Measurements from ENCODE around the gene SLC25A36.

Gene SLC25A36, protein sequence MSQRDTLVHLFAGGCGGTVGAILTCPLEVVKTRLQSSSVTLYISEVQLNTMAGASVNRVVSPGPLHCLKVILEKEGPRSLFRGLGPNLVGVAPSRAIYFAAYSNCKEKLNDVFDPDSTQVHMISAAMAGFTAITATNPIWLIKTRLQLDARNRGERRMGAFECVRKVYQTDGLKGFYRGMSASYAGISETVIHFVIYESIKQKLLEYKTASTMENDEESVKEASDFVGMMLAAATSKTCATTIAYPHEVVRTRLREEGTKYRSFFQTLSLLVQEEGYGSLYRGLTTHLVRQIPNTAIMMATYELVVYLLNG

DNA sequence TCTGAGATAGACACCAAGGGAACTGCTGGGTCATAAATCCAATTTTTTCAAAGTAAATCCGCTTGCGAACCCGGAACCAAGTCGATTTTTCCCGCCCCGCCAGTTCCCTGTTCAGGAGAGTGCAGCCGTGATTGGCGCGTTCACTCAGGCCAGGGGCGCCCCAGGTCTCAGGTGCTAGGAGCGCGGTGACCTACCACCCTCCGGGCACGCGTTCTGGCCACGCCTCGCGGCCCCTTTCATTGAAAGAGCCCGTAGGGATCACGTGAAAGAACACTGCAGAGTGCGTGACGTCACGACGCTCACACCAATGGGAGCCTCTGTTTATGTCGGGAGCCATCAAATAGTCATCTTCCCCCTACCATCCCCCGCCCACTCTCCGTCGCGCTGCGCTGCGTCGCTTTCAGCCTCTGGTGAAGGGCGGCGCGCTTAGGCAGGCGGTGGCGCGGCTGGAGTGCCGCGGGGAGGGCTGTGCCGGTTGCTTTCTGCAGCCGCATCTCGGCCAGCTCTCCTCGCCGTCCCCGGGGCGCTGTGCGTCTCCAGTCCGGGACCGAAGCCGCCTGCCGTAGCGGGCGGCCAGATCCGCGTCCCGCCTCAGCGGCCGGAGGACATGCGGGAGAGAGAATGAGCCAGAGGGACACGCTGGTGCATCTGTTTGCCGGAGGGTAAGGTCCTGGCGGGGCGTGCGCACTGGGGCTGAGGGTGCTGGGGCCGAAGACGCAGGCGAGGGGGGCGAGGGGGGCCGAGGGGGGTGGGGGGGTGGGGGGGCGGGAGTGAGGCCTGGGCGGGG, at the start of gene SLC25A36:
SLC25A36 (plus strand) TSS at position 403 of the 787 bp plus-strand sequence; CDS start at position 622, 219 bp downstream.
- peak; percentile 91 for DNase-seq (ENCODE audit: low spot score)

DNA sequence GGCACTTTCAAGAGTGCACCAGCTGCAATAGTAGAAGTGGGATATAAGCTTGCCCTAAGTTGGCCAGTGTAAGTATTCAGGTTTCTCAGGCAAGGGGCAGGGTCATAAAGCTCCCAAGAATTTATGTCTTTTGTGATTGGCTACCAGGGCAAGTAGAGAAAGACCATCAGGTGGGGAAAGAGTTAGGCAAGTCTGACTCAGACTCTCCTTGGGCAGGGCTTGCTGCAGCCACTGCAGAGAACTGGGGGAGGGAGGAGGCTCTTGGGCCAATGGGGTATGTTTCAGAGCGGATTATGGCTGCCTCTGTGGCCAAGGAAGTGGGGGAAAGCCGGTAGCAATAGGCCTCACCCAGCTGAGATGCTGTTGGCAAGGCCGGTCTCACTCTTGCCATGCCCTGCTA, 44.6 kb upstream of the SLC25A36 start:
- DNase-seq (ENCODE audit: low spot score): no peak

DNA sequence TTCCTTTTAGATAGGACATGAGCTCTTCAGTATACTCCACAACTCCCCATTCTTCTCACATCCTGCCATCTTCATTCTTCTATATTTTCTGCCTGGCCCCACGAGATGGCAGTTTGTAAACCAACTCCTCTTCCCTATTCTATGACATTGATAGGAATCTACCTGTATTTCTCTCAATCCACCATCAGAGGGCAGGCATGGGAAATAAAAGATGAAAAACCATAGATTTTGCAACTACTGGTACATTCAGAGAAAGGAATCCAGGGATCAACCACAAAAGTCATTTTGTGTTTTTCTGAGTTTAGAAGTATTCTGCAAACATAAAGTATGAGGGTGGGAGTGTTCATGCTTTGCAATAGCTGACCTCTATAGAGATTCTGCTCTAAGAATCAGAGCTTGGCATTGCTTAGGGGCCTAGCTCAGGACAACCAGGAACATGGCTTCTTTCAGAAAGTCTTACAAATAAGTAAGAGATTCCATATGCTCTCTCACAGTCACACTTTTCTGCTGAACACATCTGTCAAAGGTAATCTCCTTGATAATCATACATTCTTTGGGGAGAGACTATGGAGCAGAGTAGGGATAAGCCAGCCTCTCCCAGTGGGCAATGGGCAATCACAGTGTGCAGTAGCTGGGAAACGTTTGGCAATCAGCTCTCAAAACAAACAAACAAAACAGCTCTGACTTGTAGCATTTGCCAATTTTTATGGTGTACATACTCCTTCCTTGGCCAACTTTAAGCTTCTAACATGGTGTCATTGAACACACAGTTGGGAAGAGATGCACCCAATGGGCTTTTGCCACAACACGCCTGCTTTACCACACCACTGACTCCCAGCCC, 43.1 kb upstream of the SLC25A36 start:
- peak; percentile 49 for DNase-seq (ENCODE audit: low spot score)

DNA sequence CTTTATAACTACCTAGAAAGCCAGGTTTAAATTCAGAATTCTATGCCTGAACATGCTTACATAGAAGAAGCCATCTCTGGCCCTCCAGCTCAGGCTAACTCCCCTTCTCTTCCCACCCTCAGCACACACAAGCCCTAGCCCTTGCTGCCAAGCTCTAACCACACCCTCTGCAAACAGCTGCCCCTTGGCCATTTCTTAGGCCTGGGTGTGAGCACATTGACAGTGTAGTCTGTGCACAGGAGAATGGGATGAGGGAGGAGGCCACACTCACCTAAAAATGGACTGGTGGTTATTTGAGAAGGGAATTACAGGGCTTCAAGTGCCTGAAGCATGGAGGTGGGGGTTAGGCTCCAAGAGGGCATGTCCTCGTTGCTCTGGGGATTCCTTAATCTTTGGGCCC, 42.3 kb upstream of the SLC25A36 start:
- no peak for DNase-seq (ENCODE audit: low spot score)

DNA sequence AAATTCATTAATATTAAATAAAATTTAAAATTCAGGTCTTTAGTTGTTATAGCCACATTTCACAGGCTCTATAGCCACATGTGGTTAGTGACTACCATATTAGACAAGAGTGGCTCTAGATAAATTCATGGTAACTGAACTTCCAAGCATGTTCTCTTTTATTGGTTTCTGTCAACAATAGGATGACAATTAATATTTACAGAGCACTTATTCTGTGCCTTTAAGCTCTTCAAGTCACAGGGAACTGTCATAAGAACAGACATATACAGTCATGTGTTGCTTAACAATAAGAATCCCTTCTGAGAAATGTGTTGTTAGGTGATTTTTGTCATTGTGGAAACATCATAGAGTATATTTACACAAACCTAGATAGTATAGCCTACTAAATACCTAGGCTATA, 38.8 kb upstream of the SLC25A36 start:
- no peak for DNase-seq (ENCODE audit: low spot score)

DNA sequence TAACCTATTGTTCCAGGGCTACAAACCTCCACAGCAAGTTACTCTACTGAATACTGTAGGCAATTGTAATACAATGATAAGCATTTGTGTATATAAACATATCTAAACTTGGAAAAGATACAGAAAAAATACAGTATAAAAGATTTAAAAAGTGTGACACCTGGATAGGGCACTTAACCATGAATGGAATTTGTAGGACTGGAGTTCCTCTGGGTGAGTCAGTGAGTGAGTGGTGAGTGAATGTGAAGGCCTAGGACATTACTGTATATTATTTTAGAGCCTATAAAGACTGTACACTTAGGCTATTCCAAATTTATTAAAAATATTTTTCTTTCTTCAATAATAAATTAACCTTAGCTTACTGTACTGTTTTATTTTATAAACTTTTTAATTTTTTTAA, 38.4 kb upstream of the SLC25A36 start:
- DNase-seq (ENCODE audit: low spot score): no peak

DNA sequence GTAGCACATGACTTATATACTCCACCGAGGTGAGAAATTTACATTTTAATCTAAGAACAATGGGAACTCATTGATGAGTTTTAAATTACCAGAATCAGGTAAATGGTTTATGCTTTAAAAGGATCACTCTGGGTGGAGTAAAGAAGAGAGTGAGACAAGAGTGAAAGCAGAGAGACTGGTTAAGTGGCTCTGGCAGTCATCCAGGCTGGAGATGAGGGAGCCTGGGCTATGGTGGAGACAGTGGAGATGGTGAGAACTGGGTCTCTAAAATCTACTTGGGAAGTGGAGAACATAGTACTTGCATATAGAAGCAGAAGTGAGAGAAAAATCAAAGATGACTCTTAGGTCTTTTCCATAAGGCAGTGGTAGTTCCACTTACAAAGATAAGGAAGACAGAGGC, 37.1 kb upstream of the SLC25A36 start:
- DNase-seq (ENCODE audit: low spot score): no peak

DNA sequence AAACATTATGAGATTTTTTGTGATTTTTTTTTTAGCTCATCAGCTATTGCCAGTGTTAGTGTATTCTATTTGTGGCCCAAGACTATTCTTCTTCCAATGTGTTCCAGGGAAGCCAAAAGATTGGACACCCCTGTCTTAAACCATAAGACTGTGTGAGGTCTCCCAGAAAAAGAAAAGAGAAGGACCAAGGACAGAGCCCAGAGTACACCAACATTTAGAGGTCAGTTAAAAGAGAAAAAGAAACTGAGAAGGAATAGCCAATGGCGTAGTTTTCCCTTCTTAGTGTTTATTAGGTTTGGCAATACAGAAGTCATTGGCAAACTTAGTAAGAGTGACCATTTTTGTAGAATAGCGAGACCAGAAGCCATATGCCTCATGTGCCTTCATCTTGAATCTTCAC, 36.1 kb upstream of the SLC25A36 start:
- DNase-seq (ENCODE audit: low spot score): no peak

DNA sequence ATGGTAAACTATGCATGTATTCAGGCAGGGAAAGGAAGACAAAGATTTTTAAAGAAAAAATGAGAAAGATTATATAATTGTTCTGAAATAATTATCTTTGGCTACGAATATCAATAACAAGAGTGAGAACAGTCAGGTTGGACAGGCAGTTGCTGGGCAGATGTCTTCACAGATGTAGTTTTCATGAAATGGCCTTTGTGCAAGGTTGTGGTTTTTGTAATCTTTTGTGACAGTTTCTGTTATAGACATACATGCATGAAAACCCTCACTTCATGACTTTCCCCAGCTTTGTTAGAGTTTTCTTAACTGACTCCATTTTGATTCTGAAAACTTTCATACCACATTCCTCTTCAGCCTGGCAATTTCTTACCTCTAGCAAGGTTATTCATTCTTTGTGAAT, 34.9 kb upstream of the SLC25A36 start:
- no peak for DNase-seq (ENCODE audit: low spot score)

DNA sequence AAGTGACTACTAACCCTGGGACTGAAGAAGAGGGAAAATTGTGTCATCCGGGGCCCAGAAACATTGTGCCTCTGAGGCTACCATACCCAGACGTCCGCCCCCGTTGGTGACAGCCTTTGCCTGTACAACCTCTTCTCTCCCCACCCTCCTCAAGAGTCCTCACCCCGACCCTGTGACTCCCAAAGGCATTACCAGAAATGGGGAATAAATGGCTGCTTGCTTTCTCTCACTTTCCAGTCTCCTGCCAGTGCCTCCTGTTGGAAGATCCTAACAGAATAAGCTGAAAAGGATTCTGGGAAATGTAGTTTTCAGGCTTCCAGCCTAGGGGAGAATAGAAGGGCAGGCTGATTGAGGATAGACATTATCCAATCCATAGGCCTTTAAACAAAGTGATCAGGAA, 30.8 kb upstream of the SLC25A36 start:
- DNase-seq (ENCODE audit: low spot score): peak; percentile 41

DNA sequence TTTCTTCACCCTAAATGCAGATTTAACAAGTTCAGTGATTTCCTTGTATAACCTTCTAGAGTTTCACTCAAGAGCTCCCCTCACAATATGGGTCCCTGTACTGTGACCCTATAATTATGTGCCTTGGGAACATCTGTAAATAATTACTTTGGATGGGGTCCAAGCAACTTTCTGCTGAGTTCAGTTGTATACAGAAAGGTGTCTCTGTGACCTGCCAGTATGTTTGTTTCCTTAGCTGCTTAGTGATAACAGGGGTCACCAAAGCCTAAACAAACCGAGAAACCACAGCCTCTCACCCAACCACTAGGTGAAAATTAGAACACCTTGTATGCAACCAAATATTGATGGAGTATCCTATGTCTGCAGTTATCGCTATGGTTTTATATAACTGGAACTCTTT, 29.8 kb upstream of the SLC25A36 start:
- no peak for DNase-seq (ENCODE audit: low spot score)

DNA sequence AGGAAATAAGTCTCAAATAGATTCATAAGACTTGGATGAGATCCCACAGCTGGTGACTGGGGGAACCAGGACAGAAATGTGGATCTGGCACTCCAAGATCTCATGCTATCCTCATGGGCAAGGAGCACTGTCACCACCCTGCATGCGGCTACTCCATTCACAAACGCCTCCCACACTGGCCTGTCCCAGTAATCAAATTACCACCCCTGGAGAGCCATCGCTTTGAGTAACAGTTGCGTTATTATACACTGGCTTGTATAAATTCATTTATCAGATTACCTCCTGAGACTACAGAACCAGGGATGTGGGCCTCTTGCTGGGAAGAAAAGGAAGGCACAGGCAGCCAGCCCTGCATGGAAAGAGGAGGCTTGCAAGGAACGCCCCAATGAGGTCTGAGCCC, 27.9 kb upstream of the SLC25A36 start:
- DNase-seq (ENCODE audit: low spot score): no peak

DNA sequence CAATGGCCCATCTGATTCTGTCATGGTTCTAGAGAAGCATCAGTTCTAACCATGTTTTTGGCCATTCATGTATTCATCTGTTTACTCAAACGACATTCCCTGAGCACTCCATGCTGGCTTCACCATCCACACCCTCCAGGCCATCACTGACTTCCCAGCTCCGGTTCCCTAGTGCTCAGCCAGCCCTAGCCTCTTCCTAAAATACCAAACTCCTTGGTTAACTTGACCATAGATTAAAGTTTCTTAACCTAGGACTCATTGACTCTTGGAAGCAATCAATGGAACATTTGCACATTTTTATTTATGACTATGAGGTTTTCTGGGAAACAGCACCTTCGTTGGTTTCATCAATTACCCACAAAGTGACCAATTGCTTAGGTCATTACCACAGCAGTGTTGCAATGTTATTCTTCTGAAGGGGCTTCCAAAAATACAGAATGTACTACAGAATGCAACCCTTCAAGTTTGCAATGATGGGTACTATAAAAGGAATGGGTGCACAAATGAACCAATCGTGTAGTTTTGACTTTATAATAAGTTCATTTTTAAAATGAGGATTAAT, 27.2 kb upstream of the SLC25A36 start:
- no peak for DNase-seq (ENCODE audit: low spot score)

DNA sequence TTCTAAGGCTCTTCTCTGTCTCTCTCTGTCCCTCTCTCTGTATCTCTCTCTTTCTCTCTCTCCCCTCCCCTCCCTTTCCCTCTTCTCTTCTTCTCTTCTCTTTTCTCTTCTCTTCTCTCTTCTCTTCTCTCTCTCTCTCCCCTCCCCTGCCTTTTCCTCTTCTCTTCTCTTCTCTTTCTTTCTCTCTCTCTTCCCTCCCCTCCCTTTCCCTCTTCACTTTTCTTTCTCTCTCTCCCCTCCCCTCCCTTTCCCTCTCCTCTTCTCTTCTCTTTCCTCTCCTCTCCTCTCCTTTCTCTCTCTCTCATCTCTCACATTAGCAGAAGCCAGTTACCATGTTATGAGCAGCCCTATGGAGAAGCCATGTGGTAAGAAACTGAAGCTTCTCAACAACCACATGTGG, 25.0 kb upstream of the SLC25A36 start:
- no peak for DNase-seq (ENCODE audit: low spot score)

DNA sequence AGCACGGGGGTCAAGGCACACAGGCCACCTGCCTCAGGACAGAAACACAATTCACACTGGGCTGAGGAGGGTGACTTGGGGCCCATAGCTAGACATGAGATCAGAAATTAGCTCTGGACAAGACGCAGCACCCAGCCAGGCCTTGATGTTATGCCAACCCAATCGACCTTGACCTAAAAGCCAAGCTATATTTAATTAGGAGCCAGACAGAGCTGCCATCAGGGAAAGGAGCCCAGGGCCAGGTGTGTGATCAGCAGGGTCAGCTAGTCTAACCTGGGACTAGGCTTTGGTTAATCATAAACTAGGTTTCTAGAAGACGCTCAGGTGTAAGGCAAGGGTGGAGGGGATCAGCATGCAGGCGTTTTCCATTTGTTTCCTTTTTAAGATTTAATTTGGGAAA, 23.9 kb upstream of the SLC25A36 start:
- DNase-seq (ENCODE audit: low spot score): no peak

DNA sequence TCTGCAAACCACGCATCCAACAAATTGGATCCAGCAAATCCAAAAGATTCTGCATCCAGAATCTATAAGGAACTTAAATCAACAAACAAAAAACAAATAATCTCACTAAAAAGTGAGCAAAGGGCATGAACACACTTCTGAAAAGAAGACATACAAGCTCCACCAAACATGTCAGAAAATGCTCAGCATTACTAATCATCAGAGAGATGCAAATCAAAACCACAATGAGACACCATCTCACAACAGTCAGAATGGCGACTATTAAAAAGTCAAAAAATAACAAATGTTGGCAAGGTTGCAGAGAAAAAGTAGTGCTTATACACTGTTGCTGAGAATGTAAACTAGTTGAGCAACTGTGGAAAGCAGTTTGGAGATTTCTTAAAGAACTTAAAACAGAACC, 21.6 kb upstream of the SLC25A36 start:
- DNase-seq (ENCODE audit: low spot score): no peak

DNA sequence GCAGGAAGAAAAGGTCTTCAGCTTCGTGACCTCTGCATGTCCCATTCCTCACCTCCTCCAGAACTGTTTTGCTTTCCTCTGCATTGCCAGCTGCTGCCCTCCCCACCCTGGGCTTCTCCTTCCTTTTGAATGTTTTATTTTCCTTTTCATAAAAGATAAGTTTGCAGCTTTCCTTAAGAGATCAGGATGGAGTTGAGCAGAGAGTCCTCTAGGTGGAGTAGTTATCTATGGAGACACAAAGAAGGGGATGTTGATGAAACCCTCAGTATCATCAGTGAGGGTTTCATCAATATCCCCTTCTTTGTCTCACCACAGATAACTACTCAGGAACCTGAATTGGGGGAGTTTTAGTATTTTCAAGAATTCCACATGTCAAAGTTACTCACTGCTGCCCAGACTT, 19.0 kb upstream of the SLC25A36 start:
- DNase-seq (ENCODE audit: low spot score): peak; percentile 47

DNA sequence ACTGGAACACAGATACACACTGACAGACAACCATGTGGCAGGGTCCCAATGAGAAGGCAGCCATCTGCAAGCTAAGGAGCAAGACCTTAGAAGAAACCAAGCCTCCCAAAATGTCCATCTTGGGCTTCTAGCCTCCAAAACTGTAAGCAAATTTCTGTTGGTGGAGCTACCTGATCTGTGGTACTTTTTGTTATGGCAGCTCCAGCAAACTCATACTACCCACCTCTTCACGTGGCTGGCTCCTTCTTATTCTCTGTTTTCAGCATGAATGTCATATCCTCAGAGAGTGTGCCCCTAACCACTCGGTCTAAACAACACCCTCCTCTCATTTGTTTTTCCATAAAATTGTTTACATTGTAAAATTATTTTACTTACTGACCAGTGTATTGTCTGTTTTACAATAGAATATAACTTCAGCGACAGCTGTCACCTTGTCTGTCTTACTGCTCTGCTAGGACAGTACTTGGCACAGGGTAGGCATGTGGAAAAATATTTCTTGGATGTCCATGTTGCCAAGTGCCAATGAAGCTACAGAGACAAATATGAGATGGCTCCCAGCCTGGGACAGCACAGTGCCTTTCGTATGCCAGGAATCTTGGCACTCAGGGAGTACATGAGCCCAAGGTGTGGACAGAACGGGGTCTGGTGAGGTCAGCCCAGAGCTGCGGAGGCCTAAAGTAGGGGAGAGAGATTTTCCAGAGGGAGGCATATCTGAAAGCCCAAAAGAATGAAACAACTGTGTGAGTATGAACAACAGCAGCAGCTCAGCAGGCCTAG, 17.4 kb upstream of the SLC25A36 start:
- no peak for DNase-seq (ENCODE audit: low spot score)

DNA sequence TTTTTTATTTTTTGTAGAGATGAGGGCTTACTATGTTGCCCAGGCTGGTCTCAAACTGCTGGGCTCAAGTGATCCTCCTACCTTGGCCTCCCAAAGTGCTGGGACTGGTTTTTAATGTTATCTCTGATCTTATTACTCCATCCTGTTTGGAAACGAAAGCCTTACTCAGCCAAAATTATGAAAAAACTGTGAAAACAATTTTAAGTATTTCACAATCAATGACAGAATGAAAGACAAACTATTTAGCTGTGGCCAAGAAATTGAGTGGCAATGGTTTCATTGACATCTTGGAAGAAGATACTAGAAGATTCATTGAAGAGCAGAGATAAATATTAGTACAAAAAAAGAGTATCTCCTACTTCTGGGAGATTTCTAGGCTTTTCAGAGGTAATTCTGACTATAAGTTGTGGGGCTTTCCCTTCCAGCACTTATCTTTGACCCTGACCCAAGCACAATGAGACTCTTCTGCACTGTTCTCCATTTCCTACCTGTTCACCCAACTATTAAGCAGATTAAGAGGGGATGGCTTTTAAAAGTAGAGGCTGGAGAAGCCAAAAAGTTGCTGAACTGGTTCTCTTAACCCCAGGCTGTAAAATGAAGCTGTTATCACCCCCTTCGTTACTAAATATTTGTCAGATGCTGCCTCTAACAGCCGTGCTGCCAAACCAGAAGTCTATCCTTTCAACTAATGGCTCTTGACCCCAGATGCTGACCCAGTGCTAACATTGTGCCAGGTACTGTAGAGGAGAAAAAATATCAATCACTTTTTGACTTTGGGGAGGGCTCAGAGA, 14.2 kb upstream of the SLC25A36 start:
- no peak for DNase-seq (ENCODE audit: low spot score)

DNA sequence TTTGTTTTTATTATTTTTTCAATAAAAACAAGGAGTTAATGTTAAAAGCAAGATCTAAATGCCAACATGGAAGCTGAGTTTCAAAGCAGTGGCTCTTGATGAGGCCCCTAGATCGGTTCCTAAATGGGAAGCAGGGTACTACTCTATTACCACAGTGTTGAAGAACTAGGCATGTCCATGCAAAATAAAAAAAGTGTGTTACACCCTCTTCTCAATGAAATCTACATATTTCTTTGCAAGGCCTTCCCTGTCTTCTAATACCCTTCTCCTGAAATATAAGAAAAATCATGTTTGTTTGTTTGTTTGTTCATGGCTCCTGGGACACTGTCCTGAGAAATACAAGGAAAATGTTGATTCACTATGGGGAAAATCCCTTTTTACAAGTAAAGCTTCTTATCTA, 12.2 kb upstream of the SLC25A36 start:
- DNase-seq (ENCODE audit: low spot score): no peak

DNA sequence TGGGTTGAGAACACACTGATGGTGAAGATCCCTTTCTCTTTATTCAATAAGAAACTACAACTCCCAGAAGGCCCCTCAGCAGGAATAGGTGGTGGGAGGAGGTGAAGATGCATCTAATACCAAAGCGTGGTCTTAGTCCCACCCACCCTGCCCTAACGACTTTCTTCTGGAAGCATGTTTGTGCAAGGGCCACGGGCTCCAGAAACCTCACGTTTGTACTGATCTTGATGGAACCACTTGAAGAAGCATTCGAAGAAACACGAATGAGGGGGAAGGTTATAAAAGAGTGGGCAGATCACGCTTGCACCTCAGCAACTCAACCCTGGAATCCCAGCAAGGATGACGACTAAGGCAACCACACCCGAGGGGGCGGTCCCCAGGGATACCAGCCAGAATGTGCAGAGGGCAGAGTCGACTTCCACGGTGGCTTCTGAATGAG, 10.6 kb upstream of the SLC25A36 start:
- DNase-seq (ENCODE audit: low spot score): no peak

All from D341Med (cell line).